ENCODE data around the gene PCSK2.

DNA sequence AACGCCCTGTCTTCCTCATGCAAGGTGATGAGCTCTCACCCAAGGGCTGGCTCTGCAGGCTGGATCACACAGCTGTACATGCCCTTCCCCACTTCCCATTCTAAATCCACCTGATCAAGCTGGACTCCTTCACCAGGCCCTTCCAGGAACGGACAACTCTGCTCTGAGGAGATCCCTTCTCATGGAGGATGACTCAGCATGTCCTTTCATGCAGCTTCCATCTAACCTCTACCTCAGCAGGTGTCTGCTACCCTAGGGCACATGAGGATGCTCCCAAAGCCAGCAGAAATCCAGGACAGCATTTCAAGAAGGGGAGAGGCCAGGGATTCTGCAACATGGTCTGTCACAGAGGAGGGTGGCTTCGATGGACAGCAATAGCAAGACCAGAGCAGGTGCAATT, 61.2 kb downstream of the PCSK2 start:
- no peak for TF ChIP-seq EZH2 (IDR thresholded peaks at IDR 0.05; ENCODE audit: low read depth, low read length, severe bottlenecking)
- TF ChIP-seq CEBPB (IDR thresholded peaks at IDR 0.05; ENCODE audit: low read depth, low read length) = no peak
- TF ChIP-seq SIX5 (IDR thresholded peaks at IDR 0.05; ENCODE audit: low read depth, low read length) = no peak
- TF ChIP-seq, protein P1, sequence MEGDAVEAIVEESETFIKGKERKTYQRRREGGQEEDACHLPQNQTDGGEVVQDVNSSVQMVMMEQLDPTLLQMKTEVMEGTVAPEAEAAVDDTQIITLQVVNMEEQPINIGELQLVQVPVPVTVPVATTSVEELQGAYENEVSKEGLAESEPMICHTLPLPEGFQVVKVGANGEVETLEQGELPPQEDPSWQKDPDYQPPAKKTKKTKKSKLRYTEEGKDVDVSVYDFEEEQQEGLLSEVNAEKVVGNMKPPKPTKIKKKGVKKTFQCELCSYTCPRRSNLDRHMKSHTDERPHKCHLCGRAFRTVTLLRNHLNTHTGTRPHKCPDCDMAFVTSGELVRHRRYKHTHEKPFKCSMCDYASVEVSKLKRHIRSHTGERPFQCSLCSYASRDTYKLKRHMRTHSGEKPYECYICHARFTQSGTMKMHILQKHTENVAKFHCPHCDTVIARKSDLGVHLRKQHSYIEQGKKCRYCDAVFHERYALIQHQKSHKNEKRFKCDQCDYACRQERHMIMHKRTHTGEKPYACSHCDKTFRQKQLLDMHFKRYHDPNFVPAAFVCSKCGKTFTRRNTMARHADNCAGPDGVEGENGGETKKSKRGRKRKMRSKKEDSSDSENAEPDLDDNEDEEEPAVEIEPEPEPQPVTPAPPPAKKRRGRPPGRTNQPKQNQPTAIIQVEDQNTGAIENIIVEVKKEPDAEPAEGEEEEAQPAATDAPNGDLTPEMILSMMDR (IDR thresholded peaks at IDR 0.05; ENCODE audit: control extremely low read depth in 1 of 3, insufficient read depth in 1 of 3, low read depth in 1 of 3, low read length in 3 of 3) = no peak
- TF ChIP-seq POLR2AphosphoS5 (IDR thresholded peaks at IDR 0.05; ENCODE audit: low read depth, low read length) = no peak
- no peak for TF ChIP-seq HDAC6 (IDR thresholded peaks at IDR 0.05; ENCODE audit: low read depth, low read length)
- no peak for TF ChIP-seq RAD21 (IDR thresholded peaks at IDR 0.05 in 1 of 2, conservative IDR thresholded peaks at IDR 0.05 in 1 of 2; ENCODE audit: low read depth in 2 of 2, low read length in 2 of 2)
- no peak for TF ChIP-seq EGR1 (IDR thresholded peaks at IDR 0.05; ENCODE audit: borderline replicate concordance, low read depth, low read length)

Data from H1 (cell line).